ENCODE results near the gene HSF4.

The HSF4 gene

DNA sequence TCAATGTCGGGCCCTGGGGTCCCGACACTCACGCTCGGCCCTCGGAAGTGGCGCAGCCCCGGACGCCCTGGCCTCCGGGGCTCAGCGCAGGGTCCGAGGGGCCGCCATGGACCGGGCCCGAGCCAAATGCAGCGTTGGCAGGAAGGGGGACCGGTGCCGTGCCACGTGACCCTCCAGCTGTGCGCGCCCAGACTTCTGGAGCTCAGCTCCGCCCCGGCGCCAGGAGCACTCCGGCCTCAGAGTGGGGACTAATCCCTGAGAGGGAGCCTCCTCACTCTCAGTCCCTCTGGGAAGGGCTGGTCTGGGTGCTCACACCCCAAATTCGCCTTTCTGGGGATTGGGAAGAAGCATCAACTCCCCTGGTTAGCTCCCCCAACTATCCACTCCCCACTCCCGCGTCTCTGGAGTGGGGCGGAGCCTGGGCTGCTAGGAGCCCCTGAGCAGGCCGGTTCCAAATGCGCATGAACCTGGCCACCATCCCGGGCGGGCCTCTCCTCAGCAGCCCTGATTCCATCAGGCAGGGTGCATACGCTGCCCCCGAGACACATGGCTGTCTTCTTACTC is 13.6 kb upstream of the HSF4 start, which contains the start of gene B3GNT9:
Gene B3GNT9, minus strand, starts transcription at position 166 of the 564 bp plus-strand sequence. CDS start 513 bp downstream, outside the sequence.
- peak; percentile 34 for DNase-seq

GRCh38 chr16:67151431-67152097 is 13.0 kb upstream of the HSF4 start:
- no peak for DNase-seq

DNA sequence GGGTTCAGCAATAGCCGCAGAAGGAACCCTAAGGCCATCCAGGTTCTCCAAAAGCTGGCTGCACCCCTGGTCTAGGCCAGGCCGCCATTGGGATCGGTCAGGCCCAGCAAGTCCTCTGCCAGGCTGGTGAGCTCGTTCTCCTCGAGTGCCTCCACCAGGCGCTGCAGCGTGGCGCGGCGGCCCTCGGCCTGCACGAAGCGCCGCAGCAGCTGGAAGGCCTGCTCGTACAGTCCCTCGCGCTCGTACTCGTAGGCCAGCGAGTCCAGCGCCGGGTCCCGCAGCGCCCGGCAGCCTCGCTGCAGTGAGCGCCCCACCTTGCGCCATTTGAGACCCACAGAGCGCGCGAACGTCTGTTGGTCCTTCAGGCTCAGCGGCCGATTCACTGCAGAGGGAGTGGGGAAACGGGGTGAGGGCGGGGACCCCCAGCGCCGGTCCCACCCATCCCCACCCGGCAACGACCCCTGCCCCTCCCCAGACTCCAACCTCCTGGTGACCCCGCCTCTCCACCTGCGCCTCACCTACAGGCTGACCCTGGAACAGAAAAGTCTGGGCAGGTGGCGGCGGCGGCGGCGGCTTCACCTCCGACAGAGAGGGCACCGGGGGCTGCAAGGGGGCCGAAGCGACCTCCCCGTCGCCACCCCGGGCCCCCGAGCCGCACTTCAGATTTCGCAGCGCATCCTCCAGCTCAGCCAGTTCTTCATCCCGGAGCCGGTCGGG is 9.8 kb upstream of the HSF4 start:
- DNase-seq: no peak

DNA sequence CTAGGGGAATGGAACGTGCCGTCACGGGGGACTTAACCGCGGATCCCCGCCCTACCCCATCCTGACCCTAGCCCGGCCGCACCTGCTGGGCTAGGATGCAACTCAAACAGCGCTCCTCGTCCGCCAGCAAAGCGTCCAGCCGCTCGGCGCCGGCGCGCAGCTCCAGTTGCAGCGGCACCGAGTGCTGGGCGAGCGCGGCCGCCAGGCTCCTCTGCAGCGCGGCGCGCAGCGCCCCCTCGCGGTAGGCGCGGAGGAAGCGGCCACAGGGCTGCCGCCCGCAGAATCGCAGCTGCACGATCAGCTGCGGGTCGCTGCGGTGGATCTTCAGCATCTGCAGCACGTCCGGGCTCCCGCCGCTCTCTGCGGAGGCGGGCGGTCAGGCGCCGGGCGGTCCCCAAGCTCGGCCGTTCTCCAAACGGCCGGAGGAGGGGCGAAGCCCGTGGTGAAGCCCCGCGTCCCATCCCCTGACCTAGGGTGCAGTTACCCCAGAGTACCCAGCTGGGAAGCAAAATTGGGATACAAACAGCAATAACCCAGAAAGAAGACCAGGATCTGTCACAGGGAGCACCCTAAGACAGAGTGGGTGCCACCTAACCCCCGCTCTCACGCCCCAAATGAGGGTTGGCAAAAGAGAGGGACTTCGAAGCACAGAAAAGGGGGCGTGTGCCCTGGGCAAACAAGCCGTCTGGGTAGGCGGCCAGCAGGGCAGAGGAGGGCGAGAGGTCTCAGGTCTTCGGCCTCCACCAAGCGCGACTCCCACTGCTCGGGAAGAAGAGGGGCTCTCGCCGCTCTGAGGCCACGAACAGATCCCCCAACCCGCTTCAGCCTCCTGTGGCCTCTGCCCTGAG is 9.0 kb upstream of the HSF4 start:
- peak; percentile 76 for DNase-seq

DNA sequence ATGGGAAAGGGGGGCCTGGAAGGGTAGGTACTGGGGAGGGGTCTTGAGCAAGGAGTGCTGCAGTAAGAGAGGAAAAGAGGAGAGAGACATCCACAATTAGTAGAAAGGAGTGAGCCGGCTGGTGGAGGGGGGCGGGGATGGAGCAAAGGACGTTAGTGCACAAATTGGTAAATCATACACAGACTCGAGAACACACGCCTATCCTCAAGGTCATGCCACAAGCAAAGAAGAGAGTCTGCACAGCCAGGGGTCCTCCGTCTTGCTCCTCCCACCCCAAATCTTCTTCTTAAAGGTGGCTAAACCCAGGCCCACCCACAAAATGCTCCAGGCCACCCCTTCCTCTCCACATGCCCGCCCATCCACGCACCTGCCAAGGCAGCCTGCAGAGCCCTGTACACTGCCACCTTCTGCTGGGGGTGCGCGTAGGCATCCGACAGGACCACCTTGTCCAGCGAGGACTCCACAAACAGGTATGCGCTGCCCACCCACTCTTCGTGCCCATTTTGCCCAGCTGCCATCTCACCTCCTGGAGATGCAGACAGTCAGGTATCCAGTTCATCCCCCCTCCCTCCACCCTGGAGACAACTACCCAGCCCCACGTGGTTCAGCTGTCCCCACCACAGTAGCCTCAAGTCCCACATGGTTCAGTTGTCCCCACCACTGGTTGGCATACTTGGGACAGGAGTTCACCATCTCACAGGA is 8.3 kb upstream of the HSF4 start:
- DNase-seq: no peak

GRCh38 chr16:67157106-67157748 is 7.3 kb upstream of the HSF4 start:
- no peak for DNase-seq

DNA sequence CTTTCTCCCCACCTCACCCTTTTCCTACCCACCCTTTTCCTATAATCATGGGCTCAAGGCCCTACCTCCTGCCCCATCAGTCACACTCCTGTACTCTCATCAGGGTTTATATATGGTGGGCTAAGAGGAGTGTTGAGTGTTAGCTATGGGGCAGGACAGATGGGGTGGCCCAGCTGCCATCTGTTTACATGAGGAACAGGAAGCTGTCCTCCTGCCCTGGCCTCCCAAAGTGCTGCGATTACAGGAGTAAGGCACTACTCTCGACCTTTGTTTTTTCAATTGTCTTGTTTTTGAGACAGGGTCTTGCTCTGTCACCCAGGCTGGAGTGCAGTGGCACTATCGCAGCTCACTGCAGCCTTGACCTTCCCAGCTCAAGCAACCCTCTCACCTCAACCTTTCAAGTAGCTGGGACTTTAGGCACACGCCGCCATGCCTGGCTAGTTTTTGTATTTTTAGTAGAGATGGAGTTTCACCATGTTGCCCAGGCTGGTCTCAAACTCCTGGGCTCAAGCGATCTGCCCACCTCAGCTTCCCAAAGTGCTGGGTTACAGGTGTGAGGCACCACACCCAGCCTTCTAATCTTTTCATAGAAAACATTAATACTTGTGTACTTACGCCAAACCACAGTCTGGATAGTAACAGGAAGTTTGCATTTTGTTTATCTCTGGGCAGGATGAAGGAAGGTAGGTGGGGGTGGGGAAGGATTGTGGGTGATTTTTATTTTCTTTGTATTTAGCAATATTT is 6.5 kb upstream of the HSF4 start:
- peak; percentile 65 for DNase-seq

DNA sequence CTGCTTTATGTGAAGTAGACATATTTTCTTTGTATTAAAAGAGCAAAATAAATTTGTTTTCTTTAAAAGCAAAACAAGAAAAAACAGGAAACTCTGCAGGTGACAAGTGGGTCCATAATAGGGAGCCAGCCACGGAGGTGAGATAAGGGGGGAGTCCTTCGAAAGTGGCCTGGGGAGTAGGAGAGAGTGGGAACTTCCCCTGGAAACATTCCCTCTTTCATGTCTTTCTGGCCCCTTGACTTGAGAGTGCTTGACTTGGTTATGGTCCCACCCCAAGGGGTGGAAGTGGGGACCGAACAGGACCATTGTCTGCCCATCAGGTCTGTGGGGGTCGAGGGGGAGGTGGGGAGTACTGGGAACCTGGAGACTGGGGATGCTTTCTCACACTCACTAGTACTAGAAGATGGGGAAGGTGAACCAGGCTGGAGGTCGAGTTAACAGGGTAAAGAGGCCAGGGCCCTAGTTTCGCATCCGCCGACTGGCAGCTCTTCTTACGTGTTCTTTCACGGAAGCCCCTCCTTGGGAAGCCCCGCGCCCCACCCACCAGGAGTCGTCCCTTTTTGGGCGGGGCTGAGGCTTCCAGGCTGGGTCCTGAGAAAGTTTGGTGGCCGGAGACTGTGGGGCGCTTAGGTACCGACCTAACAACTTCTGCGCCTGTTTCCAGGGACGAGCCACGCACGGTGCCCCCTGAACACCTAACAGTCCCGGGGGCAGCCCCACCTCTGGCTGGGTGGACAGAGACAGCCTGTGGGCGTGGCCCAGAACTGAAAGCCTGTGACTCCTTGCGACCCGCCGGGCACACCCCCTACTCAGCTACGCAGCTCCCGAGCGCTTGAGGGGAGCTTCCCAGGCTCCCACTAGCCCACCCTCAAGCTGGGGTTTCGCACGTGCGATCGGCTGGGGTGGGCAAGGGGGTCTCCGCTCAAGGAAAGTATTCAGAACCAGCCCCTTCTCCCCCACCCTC is 5.6 kb upstream of the HSF4 start:
- DNase-seq: peak; percentile 88

- no peak for DNase-seq
Observed at GRCh38 chr16:67161595-67162058, 2.9 kb upstream of the HSF4 start.

GRCh38 chr16:67162506-67163163 is 1.9 kb upstream of the HSF4 start:
- DNase-seq: no peak

DNA sequence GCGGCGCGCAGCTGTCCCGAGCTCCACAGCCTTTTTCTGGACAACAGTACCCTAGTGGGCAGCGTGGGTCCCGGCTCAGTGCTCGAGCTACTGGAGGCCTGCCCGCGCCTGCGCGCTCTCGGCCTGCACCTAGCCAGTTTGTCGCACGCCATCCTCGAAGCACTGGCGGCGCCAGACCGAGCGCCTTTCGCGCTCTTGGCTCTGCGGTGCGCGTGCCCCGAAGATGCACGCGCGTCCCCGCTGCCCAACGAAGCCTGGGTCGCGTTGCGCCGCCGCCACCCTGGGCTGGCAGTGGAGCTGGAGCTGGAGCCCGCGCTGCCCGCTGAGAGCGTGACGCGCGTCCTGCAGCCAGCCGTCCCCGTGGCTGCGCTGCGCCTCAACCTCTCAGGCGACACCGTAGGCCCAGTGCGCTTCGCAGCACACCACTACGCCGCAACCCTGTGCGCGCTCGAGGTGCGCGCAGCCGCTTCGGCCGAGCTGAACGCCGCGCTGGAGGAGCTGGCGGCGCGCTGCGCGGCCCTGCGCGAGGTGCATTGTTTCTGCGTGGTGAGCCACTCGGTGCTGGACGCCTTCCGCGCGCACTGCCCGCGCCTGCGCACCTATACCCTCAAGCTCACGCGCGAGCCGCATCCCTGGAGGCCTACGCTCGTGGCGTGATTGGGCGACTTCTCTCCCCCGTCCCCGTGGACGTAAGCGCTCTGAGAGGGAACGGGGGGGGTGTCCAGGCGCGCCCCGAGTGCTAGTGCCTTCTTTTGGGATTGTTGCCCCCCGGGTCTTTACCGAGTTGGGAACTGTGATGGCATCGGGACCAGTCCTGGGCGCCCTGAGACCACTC is 1.2 kb upstream of the HSF4 start:
- peak; percentile 48 for DNase-seq

DNA sequence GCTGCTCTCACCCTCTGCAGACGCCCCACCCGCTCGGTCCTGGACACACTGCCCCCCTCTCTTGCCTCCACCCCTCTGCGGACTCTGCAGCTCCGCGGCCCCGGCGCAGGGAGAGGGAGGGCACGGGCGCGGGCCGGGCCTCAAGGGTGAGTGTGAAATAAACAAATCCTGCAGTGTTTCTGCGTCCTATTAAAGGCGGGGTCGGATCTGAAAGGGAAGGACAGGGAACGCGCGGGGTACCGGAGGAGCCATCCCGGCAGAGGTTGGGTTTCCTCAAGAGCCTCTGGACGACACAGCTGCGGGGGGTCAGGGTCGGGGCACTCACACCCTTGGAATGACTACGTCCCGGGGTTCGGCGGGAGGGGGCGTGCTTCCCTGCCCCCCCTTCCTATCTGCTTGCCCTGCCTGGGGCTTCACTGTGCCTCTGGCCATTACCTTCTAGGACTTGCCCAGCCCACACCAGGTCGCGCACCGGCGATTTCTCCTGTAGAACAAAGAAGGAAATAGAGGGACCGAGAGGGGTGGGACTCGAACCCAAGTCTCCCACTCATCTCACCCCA is 466 bp upstream of the HSF4 start:
- DNase-seq: no peak

- no peak for DNase-seq
Observed at GRCh38 chr16:67165121-67166078, 855 bp downstream of the HSF4 start.

DNA sequence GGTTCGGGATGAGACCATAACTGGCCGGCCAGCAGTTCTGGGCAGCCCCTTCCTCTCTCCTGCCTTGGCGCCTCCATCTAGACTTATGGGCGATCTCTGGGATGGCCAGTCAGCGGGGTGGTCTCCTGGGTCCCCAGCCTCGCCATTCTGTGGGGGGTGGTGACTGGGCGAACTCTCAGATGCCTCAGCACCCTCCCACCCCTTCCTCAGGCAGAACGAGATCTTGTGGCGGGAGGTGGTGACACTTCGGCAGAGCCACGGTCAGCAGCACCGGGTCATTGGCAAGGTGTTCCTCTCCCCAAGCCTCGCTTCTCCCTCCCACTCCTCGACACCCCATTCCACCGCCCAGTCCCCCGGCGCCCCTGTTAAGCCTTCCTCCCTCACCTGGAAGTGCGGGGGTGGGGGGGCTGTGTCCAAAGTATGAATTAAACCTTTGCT is 1.6 kb downstream of the HSF4 start:
- DNase-seq: no peak

DNA sequence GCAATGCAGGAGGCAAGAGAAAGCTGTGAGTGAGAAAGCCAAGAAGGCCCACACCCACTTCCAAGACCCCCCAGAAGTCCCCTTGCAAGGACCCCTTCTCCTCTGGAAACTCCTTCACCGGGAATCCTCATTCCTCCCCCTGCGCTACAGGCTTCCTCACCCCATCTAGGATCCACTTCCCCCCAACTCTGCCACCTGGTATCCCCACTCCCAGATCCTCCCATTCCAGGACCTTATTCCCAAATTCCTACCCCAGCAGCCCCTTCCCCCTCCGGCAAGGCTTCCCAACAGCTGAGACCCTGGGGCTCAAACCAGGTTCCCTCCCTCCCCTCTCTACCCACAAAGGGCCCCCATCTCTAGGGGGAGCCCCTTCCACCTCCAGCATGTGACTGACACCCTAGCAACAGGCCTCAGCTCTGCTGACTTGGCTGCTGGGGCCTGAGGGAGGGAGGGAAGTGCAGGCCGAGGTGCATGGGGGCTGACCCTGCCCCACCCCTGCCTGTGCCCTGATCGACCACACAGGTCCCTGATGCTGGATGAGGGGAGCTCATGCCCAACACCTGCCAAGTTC is 2.1 kb downstream of the HSF4 start:
- DNase-seq: no peak

GRCh38 chr16:67167588-67167987 is 3.0 kb downstream of the HSF4 start:
- no peak for DNase-seq

Data from central memory CD4-positive, alpha-beta T cell (primary cell).